NCI-H1436 treated with DMSO at 0.1 percent for 48 hours (cell line): Measurements from ENCODE around the gene GRM1.

Source experiments
- DNase-seq: peaks from one replicate; lab custom pipeline; 2025; lab: John Stamatoyannopoulos, UW

The GRM1 gene

DNA sequence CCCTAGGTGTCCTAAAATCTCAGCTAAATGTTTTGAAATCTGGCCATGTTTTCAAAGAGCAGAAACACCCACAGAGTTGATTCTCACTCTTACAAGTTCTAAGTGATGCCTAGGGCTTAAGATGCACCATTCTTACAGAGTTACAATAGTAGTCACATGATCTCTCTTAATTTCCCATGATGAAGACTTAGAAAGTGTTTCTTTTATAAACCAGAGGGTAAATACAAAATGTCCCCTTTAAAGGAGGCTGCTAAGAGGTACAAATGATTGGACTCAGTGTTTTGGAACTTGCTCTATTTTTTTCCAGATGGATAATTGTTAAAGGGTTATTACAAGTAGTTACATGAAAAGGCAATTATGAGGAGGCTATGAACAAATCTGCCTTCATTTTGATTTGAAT is 244.6 kb downstream of the GRM1 start:
- no peak for DNase-seq

DNA sequence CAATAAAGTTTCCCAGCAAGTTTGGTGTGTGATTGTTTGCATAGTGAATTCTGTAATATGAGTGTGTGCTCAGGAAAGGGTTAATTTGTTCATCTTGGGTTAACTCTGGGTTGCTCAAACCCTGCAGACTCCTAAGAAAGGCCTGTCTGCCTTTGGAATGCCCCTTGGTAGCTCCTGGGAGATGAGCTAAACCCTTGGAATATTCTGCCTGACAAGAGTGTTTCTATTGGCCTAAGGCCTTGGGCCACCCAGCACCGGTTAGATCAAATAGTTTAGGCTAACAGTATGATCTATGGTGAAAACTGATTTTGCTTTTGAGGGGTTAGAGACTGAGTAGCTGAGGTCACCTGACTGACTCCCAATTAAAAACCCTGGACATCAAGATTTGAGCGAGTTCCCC is 248.3 kb downstream of the GRM1 start:
- no peak for DNase-seq

- DNase-seq = no peak
These were observed 252.9 kb downstream of the GRM1 start for GRCh38 chr6:146281651-146282362.

DNA sequence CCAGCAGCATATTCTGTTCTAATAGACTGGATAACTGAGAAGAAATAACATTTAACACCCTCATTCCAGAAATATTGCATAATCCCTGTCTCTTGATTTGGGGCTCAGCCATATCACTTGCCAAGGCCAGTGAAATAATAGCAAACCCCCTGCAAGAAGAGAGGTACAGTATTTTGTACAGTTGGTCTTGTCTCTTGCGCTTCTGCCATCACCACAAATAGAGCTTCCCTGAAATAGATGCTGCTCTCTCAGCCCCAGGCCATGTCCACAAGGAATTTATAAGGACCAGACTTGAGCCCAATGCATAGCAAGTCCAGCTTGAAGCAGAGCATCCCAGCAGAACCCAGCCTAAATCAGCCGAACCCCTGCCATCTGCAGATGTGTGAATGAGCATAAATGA is 254.0 kb downstream of the GRM1 start:
- DNase-seq = no peak

DNA sequence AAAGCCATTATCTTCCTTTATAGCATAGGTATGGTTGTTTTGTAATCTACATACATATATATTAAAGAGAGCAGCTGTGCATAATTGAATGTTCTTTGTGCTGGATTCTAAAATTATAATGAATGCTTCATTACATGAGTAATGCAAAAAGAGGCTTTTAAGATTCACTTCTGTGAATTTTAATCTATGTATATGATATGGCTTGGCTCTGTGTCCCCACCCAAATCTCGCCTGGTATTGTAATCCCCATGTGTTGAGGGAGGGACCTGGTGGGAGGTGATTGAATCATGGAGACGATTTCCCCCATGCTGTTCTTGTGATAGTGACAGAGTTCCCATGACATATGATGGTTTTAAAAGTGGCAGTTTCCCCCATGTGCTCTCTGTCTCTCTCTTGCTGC is 255.4 kb downstream of the GRM1 start:
- no peak for DNase-seq

DNA sequence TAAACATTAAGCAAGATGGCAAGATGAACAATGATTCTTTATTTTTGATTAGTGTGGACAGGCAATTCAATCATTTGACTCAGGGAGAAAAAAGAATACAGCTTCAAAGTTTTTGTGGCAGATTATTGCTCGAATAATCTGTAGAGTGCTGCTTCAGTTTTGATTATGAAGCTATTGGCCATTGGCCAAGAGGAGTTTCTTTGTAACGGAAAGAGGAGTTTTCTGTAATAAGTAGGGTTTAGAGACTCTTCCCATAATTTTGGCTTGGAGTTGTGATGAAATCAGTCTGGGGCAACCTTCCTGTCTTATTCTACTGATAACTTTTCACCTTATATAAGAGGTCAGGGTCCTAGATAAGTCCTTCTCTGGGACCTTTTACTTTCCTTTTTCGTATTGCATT is 258.1 kb downstream of the GRM1 start:
- DNase-seq = no peak

DNA sequence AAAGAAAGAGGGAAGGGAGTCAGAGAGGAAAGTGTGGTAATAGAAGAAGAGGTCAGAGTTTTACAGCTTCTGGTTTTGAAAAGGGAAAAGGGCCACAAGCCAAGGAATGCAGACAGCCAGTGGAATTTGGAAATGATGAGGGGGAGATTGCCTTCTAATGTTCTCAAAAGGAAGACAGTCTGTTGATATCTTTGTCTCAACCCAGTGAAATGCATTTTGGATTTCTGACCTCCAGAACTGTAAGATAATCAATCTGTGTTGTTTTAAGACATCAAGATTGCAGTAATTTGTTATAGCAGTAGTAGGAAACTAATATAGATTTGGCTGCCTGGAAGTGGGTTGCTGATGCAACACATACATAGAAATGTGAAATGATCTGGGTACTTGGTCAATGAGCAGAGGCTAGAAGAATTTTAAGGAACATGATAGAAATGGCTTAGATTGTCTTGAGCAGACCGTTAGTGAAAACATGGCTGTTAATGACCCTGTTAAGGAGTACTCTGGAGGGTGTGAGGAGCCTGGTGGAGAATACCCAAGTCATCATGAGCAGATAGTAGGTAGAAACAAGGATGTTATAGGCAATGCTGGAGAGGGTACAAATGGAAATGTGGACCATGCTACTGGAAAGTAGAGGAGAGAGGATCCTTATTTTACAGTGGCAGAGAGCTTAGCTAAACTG is 259.0 kb downstream of the GRM1 start:
- no peak for DNase-seq

DNA sequence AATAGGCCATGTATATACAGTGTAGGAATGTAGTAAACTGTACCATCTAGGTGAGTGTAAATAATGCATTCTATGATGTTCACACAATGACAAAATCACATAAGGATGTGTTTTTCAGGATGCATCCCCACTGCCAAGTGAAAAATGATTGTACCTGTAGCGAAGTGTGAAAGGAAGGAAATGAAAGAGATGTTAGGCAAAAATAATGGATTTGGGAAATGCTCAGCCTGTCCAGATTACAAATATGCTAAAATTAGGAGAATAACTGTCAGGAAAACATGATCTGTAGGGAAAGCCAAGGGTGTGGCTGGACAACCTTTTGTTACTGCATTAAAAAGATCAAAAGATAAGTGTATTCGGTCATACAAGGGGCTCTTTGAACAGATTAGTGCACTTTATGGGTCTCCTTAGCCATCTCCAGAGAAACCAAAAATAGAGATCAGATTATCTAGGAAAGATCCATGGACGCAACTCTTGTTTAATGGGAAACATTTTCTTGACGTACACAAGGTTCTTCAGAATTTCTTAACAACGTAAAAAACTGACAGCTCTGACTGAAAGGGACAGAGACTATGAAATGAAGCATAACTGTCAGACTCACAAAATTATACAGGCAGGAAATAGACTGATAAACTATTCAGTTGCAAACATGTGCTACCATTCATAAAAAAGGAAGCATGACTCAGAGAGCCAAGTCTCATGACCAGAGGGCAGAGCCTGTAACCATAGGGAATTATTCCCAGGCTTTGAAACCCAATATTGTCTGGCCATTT is 261.1 kb downstream of the GRM1 start:
- no peak for DNase-seq

- DNase-seq = no peak
These were observed 261.7 kb downstream of the GRM1 start for GRCh38 chr6:146290589-146290901.

DNA sequence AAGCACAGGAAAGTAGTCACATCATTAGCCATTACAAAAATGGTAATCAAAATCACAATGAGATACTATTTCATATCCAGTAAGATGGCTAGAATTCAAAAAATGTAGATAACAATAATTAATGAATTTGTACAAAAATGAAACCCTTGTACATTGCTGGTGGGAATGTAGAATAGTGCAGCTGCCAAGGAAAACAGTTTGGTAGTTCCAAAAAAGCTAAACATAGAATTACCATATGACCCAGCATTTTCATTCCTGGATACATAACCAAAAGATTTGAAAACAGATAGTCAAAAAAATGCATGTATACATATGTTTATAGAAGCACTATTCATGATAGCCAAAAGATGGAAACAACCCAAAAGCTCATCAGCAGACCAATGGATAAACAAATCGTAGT is 263.6 kb downstream of the GRM1 start:
- DNase-seq = no peak

DNA sequence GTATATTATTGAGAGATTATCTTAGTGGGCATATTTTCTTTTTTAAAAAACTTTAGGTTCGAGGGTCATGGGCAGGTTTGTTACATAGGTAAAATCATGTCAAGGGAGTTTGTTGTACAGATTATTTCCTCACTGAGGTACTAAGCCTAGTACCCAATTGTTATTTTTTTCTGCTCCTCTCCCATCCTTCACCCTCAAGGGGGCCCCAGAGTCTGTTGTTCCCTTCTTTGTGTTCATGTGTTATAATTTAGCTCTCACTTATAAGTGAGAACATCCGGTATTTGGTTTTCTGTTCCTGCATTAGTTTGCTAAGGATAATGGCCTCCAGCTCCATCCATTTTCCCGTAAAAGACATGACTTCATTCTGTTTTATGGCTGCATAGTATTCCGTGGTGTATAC is 266.8 kb downstream of the GRM1 start:
- no peak for DNase-seq

DNA sequence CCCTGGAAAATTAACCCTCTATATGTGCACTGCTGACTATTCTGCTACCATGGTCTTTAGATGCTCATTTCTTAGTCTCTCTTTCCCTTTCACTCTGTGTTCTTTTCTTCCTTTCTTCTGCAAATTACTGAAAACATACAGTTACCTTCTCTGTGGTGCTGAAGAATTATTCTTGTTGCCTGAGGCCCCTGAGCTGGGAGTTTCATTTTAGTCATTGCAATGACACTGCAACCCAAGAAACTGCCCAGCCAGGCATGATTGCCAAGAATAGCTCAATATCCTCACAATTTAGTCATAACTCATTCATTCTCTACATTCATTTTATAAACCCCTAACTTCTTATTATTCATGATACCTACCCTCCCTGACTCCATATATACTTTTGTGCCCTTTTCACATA is 269.0 kb downstream of the GRM1 start:
- DNase-seq = no peak

DNA sequence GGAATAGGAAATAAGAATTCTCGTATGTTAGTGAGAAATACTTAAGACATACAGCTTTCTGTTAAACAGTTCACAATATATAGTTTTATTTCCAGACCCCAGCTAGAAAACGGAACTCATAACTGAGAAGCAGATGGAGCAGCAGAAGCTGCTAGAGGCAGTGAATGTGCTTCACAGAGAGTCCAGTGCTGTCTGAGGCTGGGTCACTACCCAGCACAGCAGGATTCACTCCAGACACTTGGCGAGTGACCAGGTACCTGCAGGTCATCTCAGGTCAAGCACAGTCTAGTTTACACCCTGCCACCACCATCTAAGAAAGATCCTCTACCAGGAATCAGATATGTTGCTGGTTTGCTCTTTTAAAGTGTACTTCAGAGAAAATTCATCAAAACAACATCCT is 271.7 kb downstream of the GRM1 start:
- DNase-seq = no peak

GRCh38 chr6:146301764-146302163 is 272.9 kb downstream of the GRM1 start:
- no peak for DNase-seq

DNA sequence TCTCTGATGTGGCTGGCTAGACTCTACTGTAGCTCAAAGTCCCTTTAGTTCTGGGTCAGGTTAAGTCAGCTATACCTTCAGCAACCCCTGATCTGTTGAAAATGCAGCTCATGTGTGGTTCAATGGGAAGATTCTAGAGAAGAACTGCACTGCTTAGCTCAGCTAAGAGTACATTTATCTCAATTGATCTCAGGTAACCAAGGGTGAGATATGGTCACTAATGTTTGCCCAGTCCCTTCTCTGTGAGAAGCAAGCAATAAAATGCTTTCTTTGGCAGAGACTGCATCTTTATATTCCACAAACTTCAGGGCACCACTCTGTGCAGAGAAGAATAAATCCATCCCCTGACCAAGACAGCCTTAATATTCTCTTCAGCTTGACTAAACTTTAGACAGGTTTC is 274.1 kb downstream of the GRM1 start:
- DNase-seq = no peak

- no peak for DNase-seq
These were observed 275.3 kb downstream of the GRM1 start for GRCh38 chr6:146304181-146304580.

DNA sequence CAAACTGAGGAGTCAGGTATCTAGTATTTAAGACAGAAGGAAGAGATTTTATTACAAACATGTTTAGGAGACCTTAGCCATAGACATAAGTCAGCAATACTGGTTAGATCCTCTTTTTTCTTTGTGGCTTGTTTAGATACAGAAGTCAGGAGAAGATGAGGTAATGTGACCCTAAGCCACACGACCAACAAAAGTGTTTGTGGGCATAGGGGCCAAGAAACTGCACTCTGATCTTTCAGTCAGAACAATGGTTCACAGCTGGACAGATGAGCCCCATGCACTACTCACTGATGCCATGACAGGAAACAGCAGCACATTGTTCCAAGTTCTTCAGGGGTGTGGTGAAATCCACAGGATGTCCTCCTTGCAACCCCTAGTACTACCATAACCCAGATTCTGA is 276.2 kb downstream of the GRM1 start:
- no peak for DNase-seq

DNA sequence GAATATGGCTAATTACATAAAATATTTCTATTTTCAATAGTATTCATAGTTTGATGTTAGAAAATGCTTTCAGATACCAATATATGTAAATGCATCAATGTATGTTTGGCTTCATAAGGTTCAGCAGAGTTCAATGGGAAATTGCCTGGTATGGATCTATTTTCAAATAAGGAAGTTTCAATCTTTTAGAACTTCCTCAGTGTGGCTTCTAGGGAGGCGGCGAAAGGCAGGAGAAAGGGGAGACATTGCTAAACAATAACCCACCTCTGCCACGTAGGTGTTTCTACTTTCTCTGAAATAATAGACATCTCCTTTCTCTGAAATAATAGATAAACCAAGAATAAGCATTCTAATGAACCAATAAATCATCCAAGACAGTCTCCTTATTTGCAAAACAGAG is 277.1 kb downstream of the GRM1 start:
- no peak for DNase-seq

DNA sequence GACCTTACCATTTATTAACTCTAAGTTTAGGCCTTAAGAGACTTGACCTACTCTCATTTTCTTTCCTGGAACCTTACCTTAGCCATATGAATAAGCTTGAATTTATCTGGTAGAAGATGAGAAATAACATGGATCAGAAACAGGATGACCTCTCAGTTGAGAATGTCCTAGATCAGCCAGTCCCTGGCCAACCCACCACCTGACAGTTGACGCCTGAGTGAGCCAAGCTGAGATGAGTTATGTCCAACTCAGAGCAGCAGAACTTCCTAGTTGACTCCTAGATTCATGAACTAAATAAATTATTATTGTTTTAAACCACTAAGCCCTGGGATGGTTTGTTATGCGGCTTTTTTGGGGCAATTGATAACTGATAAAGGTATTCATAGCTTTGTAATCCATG is 281.8 kb downstream of the GRM1 start:
- no peak for DNase-seq

GRCh38 chr6:146311079-146311478 is 282.2 kb downstream of the GRM1 start:
- DNase-seq = no peak

DNA sequence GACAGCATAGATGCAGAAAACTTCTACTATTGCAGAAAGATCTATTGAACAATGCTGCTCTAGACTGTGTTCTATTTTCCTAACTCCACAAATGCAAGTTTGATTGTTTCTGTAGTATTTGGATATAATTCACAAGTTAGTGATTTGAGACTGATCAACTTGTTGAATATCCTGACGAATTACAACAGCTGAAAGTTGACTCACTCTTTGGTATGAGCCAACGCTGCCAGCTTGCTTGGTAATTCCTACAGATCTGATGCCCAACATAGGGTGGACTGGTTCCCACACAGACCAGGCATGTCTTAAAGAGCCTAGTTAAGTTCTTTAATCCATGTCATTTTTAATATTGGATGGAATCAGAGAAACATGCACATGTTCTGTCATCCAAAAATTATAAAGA is 283.7 kb downstream of the GRM1 start:
- no peak for DNase-seq

GRCh38 chr6:146315381-146316174 is 286.7 kb downstream of the GRM1 start:
- no peak for DNase-seq

GRCh38 chr6:146316175-146316495 is 287.3 kb downstream of the GRM1 start:
- DNase-seq = no peak
